ENCODE data around the gene COLGALT1. TPM values are rescaled to one million over a fixed set of nuclear protein-coding genes. Genes with fewer than 3 reads are reported as not detected.

Gene COLGALT1
- total and polyA plus RNA-seq, 9 of the 15 experiments (the other 6 are each of a cell fraction or from before 2014, with no cell fraction given): 4.9 to 119 (median 82.6) TPM

- TF ChIP-seq ATF6 (CRISPR knock-in tag; IDR thresholded peaks at IDR 0.05): no peak
- no peak for TF ChIP-seq IRF9 (tag; IDR thresholded peaks at IDR 0.05)
- TF ChIP-seq RBM17 (IDR thresholded peaks at IDR 0.05; ENCODE audit: borderline replicate concordance, low read depth, low read length): no peak
- TF ChIP-seq AFF4 (CRISPR knock-in tag; IDR thresholded peaks at IDR 0.05): no peak
- TF ChIP-seq CHD1 (IDR thresholded peaks at IDR 0.05; ENCODE audit: low read length): no peak
- TF ChIP-seq MXI1 (IDR thresholded peaks at IDR 0.05; ENCODE audit: low read depth, low read length): no peak
- no peak for TF ChIP-seq RUNX1 (IDR thresholded peaks at IDR 0.05; ENCODE audit: low read depth)
- no peak for TF ChIP-seq REST (IDR thresholded peaks at IDR 0.05; ENCODE audit: borderline replicate concordance)
- TF ChIP-seq REST (CRISPR knock-in tag; IDR thresholded peaks at IDR 0.05; ENCODE audit: low read depth): no peak
- TF ChIP-seq DMBX1 (CRISPR knock-in tag; IDR thresholded peaks at IDR 0.05; ENCODE audit: borderline replicate concordance): no peak
- TF ChIP-seq HOXB6 (CRISPR knock-in tag; IDR thresholded peaks at IDR 0.05; ENCODE audit: borderline replicate concordance): no peak
These were observed 56.2 kb downstream of the COLGALT1 start (continued) for GRCh38 chr19:17611462-17612244.

Measured in K562 (cell line).